ENCODE measurements around the gene TTC39B.

TTC39B gene

DNA sequence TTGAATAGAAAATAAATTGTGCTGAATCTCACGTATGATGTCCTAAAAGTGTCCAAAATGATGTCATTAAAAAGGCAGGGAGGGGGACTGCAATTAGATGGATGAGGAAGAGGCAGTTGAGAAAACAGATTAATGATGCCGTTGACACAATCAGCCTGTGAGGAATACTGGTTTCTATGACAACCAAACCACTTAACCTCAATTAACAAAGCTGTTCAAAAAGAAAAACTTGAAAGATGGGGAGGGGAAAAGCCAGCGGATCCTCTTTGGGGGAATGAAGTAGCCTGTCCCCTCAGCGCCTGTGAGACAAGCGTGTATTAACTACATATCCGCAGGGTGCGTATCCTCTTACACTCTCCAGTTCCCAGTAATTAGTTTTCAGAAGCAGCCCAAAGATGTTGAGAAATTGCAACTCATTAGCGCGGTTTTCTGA lies 160.7 kb downstream of the TTC39B start (continued):
- TF ChIP-seq, protein P1, sequence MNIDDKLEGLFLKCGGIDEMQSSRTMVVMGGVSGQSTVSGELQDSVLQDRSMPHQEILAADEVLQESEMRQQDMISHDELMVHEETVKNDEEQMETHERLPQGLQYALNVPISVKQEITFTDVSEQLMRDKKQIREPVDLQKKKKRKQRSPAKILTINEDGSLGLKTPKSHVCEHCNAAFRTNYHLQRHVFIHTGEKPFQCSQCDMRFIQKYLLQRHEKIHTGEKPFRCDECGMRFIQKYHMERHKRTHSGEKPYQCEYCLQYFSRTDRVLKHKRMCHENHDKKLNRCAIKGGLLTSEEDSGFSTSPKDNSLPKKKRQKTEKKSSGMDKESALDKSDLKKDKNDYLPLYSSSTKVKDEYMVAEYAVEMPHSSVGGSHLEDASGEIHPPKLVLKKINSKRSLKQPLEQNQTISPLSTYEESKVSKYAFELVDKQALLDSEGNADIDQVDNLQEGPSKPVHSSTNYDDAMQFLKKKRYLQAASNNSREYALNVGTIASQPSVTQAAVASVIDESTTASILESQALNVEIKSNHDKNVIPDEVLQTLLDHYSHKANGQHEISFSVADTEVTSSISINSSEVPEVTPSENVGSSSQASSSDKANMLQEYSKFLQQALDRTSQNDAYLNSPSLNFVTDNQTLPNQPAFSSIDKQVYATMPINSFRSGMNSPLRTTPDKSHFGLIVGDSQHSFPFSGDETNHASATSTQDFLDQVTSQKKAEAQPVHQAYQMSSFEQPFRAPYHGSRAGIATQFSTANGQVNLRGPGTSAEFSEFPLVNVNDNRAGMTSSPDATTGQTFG (tag by site-specific recombination; IDR thresholded peaks at IDR 0.05; ENCODE audit: borderline replicate concordance) = no peak
- TF ChIP-seq ZNF555 (tag by site-specific recombination; conservative IDR thresholded peaks at IDR 0.05) (no peak), ZNF132 (tag by site-specific recombination; IDR thresholded peaks at IDR 0.05; ENCODE audit: borderline replicate concordance) (no peak), ZSCAN23 (tag by site-specific recombination; IDR thresholded peaks at IDR 0.05) (no peak), ZBTB21 (tag by site-specific recombination; IDR thresholded peaks at IDR 0.05) (peak; percentile 26; the same call in 1 of the 2 replicates), REPIN1 (tag by site-specific recombination; IDR thresholded peaks at IDR 0.05; ENCODE audit: low read depth) (no peak), ZNF221 (tag by site-specific recombination; IDR thresholded peaks at IDR 0.05; ENCODE audit: borderline replicate concordance) (no peak), ZNF514 (tag by site-specific recombination; IDR thresholded peaks at IDR 0.05) (no peak), ZNF548 (tag by site-specific recombination; IDR thresholded peaks at IDR 0.05) (no peak)
- TF ChIP-seq, protein P2, sequence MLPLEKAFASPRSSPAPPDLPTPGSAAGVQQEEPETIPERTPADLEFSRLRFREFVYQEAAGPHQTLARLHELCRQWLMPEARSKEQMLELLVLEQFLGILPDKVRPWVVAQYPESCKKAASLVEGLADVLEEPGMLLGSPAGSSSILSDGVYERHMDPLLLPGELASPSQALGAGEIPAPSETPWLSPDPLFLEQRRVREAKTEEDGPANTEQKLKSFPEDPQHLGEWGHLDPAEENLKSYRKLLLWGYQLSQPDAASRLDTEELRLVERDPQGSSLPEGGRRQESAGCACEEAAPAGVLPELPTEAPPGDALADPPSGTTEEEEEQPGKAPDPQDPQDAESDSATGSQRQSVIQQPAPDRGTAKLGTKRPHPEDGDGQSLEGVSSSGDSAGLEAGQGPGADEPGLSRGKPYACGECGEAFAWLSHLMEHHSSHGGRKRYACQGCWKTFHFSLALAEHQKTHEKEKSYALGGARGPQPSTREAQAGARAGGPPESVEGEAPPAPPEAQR (tag by site-specific recombination; IDR thresholded peaks at IDR 0.05) = no peak
- TF ChIP-seq, protein P3, sequence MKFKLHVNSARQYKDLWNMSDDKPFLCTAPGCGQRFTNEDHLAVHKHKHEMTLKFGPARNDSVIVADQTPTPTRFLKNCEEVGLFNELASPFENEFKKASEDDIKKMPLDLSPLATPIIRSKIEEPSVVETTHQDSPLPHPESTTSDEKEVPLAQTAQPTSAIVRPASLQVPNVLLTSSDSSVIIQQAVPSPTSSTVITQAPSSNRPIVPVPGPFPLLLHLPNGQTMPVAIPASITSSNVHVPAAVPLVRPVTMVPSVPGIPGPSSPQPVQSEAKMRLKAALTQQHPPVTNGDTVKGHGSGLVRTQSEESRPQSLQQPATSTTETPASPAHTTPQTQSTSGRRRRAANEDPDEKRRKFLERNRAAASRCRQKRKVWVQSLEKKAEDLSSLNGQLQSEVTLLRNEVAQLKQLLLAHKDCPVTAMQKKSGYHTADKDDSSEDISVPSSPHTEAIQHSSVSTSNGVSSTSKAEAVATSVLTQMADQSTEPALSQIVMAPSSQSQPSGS (tag by site-specific recombination; IDR thresholded peaks at IDR 0.05; ENCODE audit: low read depth) = 0 out of 2 replicates have a peak, but pooled peaks have one; percentile 30
- TF ChIP-seq, protein P4, sequence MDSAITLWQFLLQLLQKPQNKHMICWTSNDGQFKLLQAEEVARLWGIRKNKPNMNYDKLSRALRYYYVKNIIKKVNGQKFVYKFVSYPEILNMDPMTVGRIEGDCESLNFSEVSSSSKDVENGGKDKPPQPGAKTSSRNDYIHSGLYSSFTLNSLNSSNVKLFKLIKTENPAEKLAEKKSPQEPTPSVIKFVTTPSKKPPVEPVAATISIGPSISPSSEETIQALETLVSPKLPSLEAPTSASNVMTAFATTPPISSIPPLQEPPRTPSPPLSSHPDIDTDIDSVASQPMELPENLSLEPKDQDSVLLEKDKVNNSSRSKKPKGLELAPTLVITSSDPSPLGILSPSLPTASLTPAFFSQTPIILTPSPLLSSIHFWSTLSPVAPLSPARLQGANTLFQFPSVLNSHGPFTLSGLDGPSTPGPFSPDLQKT (IDR thresholded peaks at IDR 0.05; ENCODE audit: borderline replicate concordance, low read depth, low read length) = no peak
- TF ChIP-seq, protein P5, sequence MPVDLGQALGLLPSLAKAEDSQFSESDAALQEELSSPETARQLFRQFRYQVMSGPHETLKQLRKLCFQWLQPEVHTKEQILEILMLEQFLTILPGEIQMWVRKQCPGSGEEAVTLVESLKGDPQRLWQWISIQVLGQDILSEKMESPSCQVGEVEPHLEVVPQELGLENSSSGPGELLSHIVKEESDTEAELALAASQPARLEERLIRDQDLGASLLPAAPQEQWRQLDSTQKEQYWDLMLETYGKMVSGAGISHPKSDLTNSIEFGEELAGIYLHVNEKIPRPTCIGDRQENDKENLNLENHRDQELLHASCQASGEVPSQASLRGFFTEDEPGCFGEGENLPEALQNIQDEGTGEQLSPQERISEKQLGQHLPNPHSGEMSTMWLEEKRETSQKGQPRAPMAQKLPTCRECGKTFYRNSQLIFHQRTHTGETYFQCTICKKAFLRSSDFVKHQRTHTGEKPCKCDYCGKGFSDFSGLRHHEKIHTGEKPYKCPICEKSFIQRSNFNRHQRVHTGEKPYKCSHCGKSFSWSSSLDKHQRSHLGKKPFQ (tag by site-specific recombination; IDR thresholded peaks at IDR 0.05) = no peak

DNA sequence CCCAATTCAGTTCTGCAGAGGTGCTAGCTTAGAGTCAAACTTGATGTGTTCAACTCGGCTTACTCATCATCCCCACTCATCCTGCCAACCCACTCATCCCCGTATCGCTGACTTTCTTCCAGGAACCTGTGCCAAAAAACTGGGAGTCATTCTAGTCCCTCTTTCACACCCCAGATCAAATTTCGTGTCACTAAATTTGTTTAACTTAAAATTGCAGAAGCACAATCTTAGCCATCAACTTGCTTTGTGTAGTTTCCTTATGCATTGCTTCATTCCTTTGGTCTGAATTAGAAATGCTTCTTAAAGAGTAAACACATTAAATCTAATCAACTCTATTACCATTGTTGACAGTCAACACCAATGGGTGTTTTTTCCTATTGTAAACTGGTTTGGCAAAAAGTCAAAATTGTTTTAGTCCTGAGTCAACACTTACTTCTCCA lies 162.4 kb downstream of the TTC39B start:
- peaks cover 5% of the 10 kb centered on the region; the same call in 1 of the 2 replicates for H3K4me1 ChIP-seq (ENCODE audit: control insufficient read depth, insufficient read depth, low read length)
- no peak overlapping the region for H3K4me3 ChIP-seq (ENCODE audit: low read depth, low read length)
- CTCF ChIA-PET = interaction anchor here (0.6 to 0.9 kb wide), 2 partner anchors 9 to 41 kb away, joined by 3 to 4 read pairs; no protein-coding TSS in a partner anchor
- H3K27ac ChIP-seq (ENCODE audit: extremely low read depth, low read depth, low read length) = no peak overlapping the region
- POLR2A ChIA-PET = no interaction called here
- no peaks in the 10 kb centered on the region for H3K9me3 ChIP-seq (ENCODE audit: control insufficient read depth, insufficient read depth, low read depth, low read length)
- H3K36me3 ChIP-seq (ENCODE audit: control insufficient read depth in 2 of 2, insufficient read depth in 1 of 2, low read length in 2 of 2) = no peaks in the 10 kb centered on the region
- no peak for TF ChIP-seq ZNF544 (tag by site-specific recombination; IDR thresholded peaks at IDR 0.05)
- TF ChIP-seq ZEB2 (tag by site-specific recombination; IDR thresholded peaks at IDR 0.05) = peak; percentile 48; the same call in 1 of the 2 replicates
- 0 out of 2 replicates have a peak, but pooled peaks have one; percentile 14 for TF ChIP-seq ZBTB21 (tag by site-specific recombination; IDR thresholded peaks at IDR 0.05)
- TF ChIP-seq, protein P6, sequence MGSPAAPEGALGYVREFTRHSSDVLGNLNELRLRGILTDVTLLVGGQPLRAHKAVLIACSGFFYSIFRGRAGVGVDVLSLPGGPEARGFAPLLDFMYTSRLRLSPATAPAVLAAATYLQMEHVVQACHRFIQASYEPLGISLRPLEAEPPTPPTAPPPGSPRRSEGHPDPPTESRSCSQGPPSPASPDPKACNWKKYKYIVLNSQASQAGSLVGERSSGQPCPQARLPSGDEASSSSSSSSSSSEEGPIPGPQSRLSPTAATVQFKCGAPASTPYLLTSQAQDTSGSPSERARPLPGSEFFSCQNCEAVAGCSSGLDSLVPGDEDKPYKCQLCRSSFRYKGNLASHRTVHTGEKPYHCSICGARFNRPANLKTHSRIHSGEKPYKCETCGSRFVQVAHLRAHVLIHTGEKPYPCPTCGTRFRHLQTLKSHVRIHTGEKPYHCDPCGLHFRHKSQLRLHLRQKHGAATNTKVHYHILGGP (tag by site-specific recombination; IDR thresholded peaks at IDR 0.05) = no peak
- TF ChIP-seq ZNF558 (tag by site-specific recombination; IDR thresholded peaks at IDR 0.05) = 0 out of 2 replicates have a peak, but pooled peaks have one; percentile 13
- TF ChIP-seq, protein P7, sequence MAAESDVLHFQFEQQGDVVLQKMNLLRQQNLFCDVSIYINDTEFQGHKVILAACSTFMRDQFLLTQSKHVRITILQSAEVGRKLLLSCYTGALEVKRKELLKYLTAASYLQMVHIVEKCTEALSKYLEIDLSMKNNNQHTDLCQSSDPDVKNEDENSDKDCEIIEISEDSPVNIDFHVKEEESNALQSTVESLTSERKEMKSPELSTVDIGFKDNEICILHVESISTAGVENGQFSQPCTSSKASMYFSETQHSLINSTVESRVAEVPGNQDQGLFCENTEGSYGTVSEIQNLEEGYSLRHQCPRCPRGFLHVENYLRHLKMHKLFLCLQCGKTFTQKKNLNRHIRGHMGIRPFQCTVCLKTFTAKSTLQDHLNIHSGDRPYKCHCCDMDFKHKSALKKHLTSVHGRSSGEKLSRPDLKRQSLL (tag by site-specific recombination; IDR thresholded peaks at IDR 0.05) = no peak
- no peak for TF ChIP-seq ZNF768 (tag by site-specific recombination; IDR thresholded peaks at IDR 0.05)
- peak; percentile 67 for TF ChIP-seq SP7 (tag by site-specific recombination; IDR thresholded peaks at IDR 0.05)
- no peak for TF ChIP-seq ZNF830 (tag by site-specific recombination; IDR thresholded peaks at IDR 0.05; ENCODE audit: low read depth)
- TF ChIP-seq WT1 (tag by site-specific recombination; IDR thresholded peaks at IDR 0.05) = peak; percentile 87
- TF ChIP-seq, protein P8, sequence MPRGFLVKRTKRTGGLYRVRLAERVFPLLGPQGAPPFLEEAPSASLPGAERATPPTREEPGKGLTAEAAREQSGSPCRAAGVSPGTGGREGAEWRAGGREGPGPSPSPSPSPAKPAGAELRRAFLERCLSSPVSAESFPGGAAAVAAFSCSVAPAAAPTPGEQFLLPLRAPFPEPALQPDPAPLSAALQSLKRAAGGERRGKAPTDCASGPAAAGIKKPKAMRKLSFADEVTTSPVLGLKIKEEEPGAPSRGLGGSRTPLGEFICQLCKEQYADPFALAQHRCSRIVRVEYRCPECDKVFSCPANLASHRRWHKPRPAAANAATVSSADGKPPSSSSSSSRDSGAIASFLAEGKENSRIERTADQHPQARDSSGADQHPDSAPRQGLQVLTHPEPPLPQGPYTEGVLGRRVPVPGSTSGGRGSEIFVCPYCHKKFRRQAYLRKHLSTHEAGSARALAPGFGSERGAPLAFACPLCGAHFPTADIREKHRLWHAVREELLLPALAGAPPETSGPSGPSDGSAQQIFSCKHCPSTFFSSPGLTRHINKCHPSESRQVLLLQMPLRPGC (tag by site-specific recombination; IDR thresholded peaks at IDR 0.05) = peak; percentile 34; the same call in 1 of the 2 replicates
- 0 out of 2 replicates have a peak, but pooled peaks have one; percentile 19 for TF ChIP-seq ZBTB17 (tag by site-specific recombination; IDR thresholded peaks at IDR 0.05)
